Activated T-helper 1 cell treated with Interleukin-2 at 50 U/mL for 16 hours (primary cell): ENCODE measurements around the gene CACNA1I.

ENCODE experiments used
- DNase-seq: peaks from one replicate; pipeline ENCODE4 v3.0.0-alpha.2; 2020; ENCODE audit warnings: low read depth

The CACNA1I gene

GRCh38 chr22:39625569-39626537 lies 55.3 kb downstream of the CACNA1I start:
- no peak for DNase-seq

GRCh38 chr22:39627208-39627607 lies 56.7 kb downstream of the CACNA1I start:
- DNase-seq: no peak

GRCh38 chr22:39627865-39628562 lies 57.5 kb downstream of the CACNA1I start:
- no peak for DNase-seq

GRCh38 chr22:39628563-39629080 lies 58.1 kb downstream of the CACNA1I start:
- no peak for DNase-seq

- no peak for DNase-seq
Measured at GRCh38 chr22:39629851-39630250, 59.3 kb downstream of the CACNA1I start.

- DNase-seq: no peak
Measured at GRCh38 chr22:39630721-39631120, 60.2 kb downstream of the CACNA1I start.

- no peak for DNase-seq
Measured at GRCh38 chr22:39631381-39632286, 61.1 kb downstream of the CACNA1I start.

GRCh38 chr22:39634530-39635405 lies 64.2 kb downstream of the CACNA1I start:
- no peak for DNase-seq

- no peak for DNase-seq
Measured at GRCh38 chr22:39635719-39636118, 65.2 kb downstream of the CACNA1I start.

GRCh38 chr22:39638958-39639357 lies 68.4 kb downstream of the CACNA1I start:
- no peak for DNase-seq

GRCh38 chr22:39641660-39642310 lies 71.2 kb downstream of the CACNA1I start:
- DNase-seq: no peak

- no peak for DNase-seq
Measured at GRCh38 chr22:39643311-39644083, 72.9 kb downstream of the CACNA1I start.

- DNase-seq: no peak
Measured at GRCh38 chr22:39645532-39645931, 75.0 kb downstream of the CACNA1I start.

GRCh38 chr22:39646398-39647063 lies 76.0 kb downstream of the CACNA1I start:
- DNase-seq: no peak

GRCh38 chr22:39647836-39648629 lies 77.5 kb downstream of the CACNA1I start:
- no peak for DNase-seq

- DNase-seq: no peak
Measured at GRCh38 chr22:39648630-39648950, 78.0 kb downstream of the CACNA1I start.

- no peak for DNase-seq
Measured at GRCh38 chr22:39649500-39650089, 79.0 kb downstream of the CACNA1I start.
